ENCODE data around the gene GNG3.
A peak's percentile ranks its signal among the peaks of the same experiment; 100 is the strongest.
"Not testable (repeated sequence)": the region's sequence is repeated elsewhere in the genome, so short reads cannot be mapped to it uniquely, and the experiment has no call there.

GNG3 gene

DNA sequence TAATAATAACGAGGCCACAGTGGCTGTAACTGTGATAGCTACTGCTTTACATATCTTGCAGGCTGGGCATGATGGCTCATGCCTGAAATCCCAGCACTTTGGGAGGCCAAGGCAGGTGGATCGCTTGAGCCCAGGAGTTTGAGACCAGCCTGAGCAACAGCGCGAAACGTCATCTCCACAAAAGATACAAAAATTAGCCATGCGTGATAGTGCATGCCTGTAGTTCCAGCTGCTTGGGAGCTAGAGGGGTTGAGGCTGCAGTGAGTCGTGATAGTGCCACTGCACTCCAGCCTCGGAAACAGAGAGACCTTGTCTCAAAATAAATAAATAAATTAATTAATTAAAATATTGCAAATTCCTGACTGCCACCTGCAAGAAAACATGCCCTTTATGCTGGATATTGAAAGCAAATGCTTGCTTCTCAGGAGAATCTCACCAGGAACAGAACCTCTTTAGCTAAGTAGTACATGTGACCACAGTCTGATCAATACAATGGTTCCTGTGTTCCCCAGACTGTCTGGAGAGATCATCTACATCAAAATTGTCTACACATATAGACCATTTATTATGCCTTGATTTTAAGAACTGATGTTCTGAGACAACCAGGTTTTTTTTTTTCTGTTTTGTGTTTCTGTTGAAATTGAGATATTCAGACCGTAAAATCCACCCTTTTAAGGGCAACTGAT, 40.1 kb downstream of the GNG3 start:
- TF ChIP-seq, protein P1, sequence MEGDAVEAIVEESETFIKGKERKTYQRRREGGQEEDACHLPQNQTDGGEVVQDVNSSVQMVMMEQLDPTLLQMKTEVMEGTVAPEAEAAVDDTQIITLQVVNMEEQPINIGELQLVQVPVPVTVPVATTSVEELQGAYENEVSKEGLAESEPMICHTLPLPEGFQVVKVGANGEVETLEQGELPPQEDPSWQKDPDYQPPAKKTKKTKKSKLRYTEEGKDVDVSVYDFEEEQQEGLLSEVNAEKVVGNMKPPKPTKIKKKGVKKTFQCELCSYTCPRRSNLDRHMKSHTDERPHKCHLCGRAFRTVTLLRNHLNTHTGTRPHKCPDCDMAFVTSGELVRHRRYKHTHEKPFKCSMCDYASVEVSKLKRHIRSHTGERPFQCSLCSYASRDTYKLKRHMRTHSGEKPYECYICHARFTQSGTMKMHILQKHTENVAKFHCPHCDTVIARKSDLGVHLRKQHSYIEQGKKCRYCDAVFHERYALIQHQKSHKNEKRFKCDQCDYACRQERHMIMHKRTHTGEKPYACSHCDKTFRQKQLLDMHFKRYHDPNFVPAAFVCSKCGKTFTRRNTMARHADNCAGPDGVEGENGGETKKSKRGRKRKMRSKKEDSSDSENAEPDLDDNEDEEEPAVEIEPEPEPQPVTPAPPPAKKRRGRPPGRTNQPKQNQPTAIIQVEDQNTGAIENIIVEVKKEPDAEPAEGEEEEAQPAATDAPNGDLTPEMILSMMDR (IDR thresholded peaks at IDR 0.05; ENCODE audit: insufficient read depth, low read depth, low read length, missing control alignments): no peak
- no peak overlapping the region for H3K4me3 ChIP-seq (ENCODE audit: low read length)
- no peak for DNase-seq (ENCODE audit: low read depth)

DNA sequence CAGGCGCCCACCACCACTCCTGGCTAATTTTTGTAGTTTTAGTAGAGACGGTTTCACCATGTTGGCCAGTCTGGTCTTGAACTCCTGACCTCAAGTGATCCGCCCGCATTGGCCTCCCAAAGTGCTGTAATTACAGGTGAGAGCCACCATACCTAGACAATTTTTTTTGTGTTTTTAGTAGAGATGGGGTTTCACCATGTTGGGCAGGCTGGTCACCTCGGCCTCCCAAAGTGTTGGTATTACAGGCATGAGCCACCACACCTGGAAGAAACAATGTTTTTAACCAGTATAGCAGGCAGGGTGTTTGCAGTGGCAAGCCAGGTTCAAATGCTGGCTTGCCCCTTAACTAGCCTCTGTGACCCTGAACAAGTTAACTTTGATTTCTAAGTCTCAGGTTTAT, 42.5 kb downstream of the GNG3 start:
- DNase-seq (ENCODE audit: low read depth); H3K4me3 ChIP-seq (ENCODE audit: low read length): not testable (repeated sequence)

DNA sequence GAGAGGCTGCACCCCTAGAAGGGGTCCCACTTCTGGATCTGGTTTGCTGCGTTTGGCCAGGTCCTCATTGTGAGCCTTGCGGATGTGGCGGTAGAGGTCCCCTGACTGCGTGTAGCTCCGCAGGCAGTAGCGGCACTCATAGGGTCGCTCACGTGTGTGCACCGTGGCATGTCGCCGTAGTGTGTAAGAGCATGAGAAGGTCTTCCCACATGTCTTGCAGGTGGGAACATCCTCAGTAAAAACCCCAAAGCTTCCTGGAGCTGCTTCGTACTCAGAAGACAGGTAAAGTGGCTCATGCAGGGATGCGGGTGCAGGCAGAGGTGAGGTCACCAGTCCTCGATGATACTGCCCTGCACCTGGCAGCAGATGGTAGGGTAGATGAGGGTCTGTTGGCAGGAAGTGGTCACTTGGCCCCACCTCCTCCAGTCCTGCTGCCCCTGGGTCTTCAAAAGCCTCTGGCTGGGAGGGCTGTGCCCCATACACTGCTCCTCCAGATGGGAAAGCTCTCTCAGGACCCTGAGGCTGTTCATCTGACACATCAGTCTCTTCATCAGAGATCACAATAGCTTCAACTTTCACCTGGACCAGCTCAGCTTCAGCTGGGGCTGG, 44.8 kb downstream of the GNG3 start:
- TF ChIP-seq, protein P1 (IDR thresholded peaks at IDR 0.05; ENCODE audit: insufficient read depth, low read depth, low read length, missing control alignments): no peak
- no peak overlapping the region for H3K4me3 ChIP-seq (ENCODE audit: low read length)
- DNase-seq (ENCODE audit: low read depth): no peak

DNA sequence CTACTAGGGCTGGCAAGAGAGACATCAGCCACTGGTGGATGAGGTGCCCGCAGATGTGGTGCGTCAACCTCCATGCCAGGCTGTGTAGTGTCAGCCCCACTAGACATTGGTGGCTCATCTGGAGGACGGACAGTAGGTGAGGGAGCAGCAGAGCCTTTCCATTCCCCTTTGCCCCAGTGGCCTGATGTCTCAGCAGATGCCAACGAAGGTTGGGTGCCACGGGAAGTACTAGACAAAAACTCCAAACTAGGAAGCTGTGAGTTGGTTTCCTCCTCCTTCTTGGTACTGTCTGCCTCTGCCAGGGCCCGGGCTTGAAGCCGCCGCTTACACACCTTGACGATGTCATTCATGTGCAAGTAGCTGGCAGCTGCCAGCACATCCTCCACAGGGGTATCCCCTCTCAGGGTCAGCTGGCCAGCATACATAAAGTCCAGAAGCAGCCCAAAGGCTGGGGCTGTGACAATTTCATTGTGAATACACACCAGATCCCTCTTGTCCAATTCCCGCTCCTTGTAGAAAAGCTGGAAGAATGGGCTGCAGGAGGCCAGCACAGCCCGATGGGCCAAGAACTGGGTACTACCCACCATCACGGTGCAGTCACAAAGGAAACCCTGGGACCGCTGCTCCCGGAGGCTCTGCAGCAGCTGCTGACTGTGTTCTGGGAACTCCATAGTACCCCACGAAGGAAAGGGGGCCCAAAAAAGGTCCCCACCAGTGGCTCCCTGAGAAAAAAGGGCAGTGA, 45.7 kb downstream of the GNG3 start:
- TF ChIP-seq, protein P1 (IDR thresholded peaks at IDR 0.05; ENCODE audit: insufficient read depth, low read depth, low read length, missing control alignments): no peak
- DNase-seq (ENCODE audit: low read depth): no peak
- peak overlapping the region; percentile 95 for H3K4me3 ChIP-seq (ENCODE audit: low read length)

DNA sequence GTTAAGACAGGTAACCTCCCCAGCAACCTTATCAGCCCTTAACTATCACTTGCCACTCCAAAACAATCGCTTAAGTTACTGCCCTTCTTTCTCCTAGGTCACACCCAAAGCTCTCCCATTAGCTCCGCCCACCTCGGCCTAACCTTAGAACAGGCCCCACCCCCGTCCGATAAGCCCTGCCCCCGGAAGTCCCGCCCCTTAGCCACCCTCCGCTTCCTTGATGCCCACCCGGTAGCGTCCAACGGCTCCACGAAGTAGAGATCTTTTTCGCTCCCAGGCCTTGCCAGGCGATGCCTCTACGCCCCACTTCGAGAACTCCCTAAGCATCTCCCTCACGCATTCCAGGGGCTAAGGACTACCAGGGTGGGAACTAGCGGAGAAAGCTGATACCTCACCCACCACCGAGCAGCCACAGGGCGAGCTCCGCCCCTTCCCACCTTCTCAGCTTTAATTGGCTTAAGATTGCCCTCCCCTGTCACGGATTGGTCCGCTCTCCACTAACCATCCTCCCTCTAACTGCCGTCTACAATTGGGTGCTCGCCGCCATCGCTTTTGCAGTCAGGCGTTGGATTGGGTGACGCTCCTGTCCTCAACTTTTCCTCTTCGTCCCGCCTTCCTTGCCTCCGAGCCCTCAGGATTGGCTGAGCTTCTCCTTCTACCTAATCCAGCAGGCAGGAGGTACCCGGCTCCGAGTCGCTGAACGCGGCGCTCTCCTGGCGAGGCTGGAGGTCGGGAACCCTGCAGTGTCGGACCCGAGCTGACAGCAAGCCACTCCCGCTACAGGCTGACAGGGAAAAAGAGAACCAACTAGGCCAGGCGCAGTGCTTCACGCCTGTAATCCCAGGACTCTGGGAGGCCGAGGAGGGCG, 46.5 kb downstream of the GNG3 start, which contains the start of gene ZBTB3:
TSS of gene ZBTB3 (minus strand) at position 425 of the 868 bp plus-strand sequence. CDS start 496 bp downstream, outside the sequence.
- TF ChIP-seq, protein P1 (IDR thresholded peaks at IDR 0.05; ENCODE audit: insufficient read depth, low read depth, low read length, missing control alignments): no peak
- DNase-seq (ENCODE audit: low read depth): peak; percentile 100

DNA sequence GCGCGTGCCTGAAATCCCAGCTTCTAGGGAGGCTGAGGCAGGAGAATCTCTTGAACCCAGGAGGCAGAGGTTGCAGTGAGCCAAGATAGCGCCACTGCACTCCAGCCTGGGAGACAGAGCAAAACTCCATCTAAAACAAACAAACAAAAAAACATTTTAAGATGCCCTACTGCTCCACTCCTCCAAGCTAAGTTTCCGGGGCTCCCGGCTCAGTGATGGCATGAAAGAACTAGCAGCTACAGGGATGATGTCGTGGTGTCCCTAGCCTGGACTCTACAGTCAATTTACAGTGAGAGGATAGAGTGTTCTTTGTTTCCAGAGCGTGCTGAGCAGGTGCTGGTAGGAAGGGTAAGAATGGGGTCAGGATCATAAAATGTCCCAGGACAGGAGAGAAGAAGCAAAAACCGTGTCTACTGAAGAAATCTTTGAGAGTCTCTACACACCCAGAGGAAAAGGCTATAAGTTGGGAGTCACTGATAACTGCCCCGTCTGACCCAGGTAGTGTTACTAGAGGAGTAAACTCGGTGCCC, 47.7 kb downstream of the GNG3 start:
- H3K4me3 ChIP-seq (ENCODE audit: low read length): no peak overlapping the region
- TF ChIP-seq, protein P1 (IDR thresholded peaks at IDR 0.05; ENCODE audit: insufficient read depth, low read depth, low read length, missing control alignments): no peak
- DNase-seq (ENCODE audit: low read depth): no peak

More for the DNA sequence above, 46.5 kb downstream of the GNG3 start, which contains the start of gene ZBTB3:
- peak within 1 kb of the TSS; percentile 95 for H3K4me3 ChIP-seq (ENCODE audit: low read length)

Measured in epithelial cell of esophagus (primary cell).